ENCODE results near the gene CD4.

The CD4 gene

GRCh38 chr12:6771091-6771495, 18.2 kb upstream of the CD4 start:
- ATAC-seq (ENCODE audit: low read depth) (0 out of 3 replicates have a peak, but pooled peaks have one; percentile 1), DNase-seq (ENCODE audit: low spot score) (no peak)
- Histone ChIP-seq H3K9me3 (ENCODE audit: severe bottlenecking) (no peaks in the 10 kb centered on the region), H3K36me3 (ENCODE audit: low read depth) (peaks cover 9% of the 10 kb centered on the region; the same call in 1 of the 2 replicates), H3K4me3 (ENCODE audit: severe bottlenecking) (no peak overlapping the region), H3K4me1 (ENCODE audit: insufficient read depth, poor library complexity, severe bottlenecking) (peaks cover 5% of the 10 kb centered on the region), H3K27me3 (ENCODE audit: insufficient read depth, poor library complexity, severe bottlenecking) (no peaks in the 10 kb centered on the region), H3K27ac (ENCODE audit: poor library complexity, severe bottlenecking) (no peak overlapping the region)
- no peak for TF ChIP-seq CTCF (IDR thresholded peaks at IDR 0.05; ENCODE audit: poor library complexity, severe bottlenecking)

GRCh38 chr12:6771509-6772330, 17.6 kb upstream of the CD4 start:
- no peak for TF ChIP-seq CTCF (IDR thresholded peaks at IDR 0.05; ENCODE audit: poor library complexity, severe bottlenecking)
- no peaks in the 10 kb centered on the region for H3K27me3 ChIP-seq (ENCODE audit: insufficient read depth, poor library complexity, severe bottlenecking)
- H3K36me3 ChIP-seq (ENCODE audit: low read depth) = peaks cover 9% of the 10 kb centered on the region; the same call in 1 of the 2 replicates
- H3K27ac ChIP-seq (ENCODE audit: poor library complexity, severe bottlenecking) = no peak overlapping the region
- DNase-seq (ENCODE audit: low spot score) = no peak
- ATAC-seq (ENCODE audit: low read depth) = no peak
- no peak overlapping the region for H3K4me3 ChIP-seq (ENCODE audit: severe bottlenecking)
- peaks cover 5% of the 10 kb centered on the region for H3K4me1 ChIP-seq (ENCODE audit: insufficient read depth, poor library complexity, severe bottlenecking)
- no peaks in the 10 kb centered on the region for H3K9me3 ChIP-seq (ENCODE audit: severe bottlenecking)

- no peak for TF ChIP-seq CTCF (IDR thresholded peaks at IDR 0.05; ENCODE audit: poor library complexity, severe bottlenecking)
- no peaks in the 10 kb centered on the region for H3K27me3 ChIP-seq (ENCODE audit: insufficient read depth, poor library complexity, severe bottlenecking)
- no peak for ATAC-seq (ENCODE audit: low read depth)
Measured at GRCh38 chr12:6772331-6772695, 17.0 kb upstream of the CD4 start, which contains the start of gene LAG3. Gene LAG3 (plus strand): TSS chr12:6772520. CDS start chr12:6772853, 333 bp downstream.

GRCh38 chr12:6772726-6773589, 16.4 kb upstream of the CD4 start:
- Histone ChIP-seq H3K9me3 (ENCODE audit: severe bottlenecking) (no peaks in the 10 kb centered on the region), H3K27me3 (ENCODE audit: insufficient read depth, poor library complexity, severe bottlenecking) (no peaks in the 10 kb centered on the region), H3K4me1 (ENCODE audit: insufficient read depth, poor library complexity, severe bottlenecking) (peaks cover 5% of the 10 kb centered on the region), H3K36me3 (ENCODE audit: low read depth) (peaks cover 9% of the 10 kb centered on the region; the same call in 1 of the 2 replicates), H3K4me3 (ENCODE audit: severe bottlenecking) (no peak overlapping the region), H3K27ac (ENCODE audit: poor library complexity, severe bottlenecking) (no peak overlapping the region)
- TF ChIP-seq CTCF (IDR thresholded peaks at IDR 0.05; ENCODE audit: poor library complexity, severe bottlenecking) = no peak
- no peak for DNase-seq (ENCODE audit: low spot score)
- no peak for ATAC-seq (ENCODE audit: low read depth)

More at GRCh38 chr12:6772331-6772695, 17.0 kb upstream of the CD4 start, which contains the start of gene LAG3:
- DNase-seq (ENCODE audit: low spot score) = no peak
- Histone ChIP-seq H3K9me3 (ENCODE audit: severe bottlenecking) (no peaks in the 10 kb centered on the region), H3K27ac (ENCODE audit: poor library complexity, severe bottlenecking) (no peak within 1 kb of the TSS), H3K4me1 (ENCODE audit: insufficient read depth, poor library complexity, severe bottlenecking) (peaks cover 5% of the 10 kb centered on the region), H3K4me3 (ENCODE audit: severe bottlenecking) (no peak within 1 kb of the TSS), H3K36me3 (ENCODE audit: low read depth) (peaks cover 9% of the 10 kb centered on the region; the same call in 1 of the 2 replicates)
